IPS-18a (cell line): ENCODE results near the gene EP400.

Experiments
- H3K27ac ChIP-seq: one replicate; pipeline ENCODE4 v1.5.1; 2013; ENCODE audit warnings: low read length
- H3K27me3 ChIP-seq: one replicate; pipeline ENCODE4 v1.6.1; 2013; ENCODE audit warnings: mild to moderate bottlenecking, low read length; ENCODE audit not compliant: control insufficient read depth, insufficient read depth
- H3K36me3 ChIP-seq: one replicate; pipeline ENCODE4 v1.6.1; 2013; ENCODE audit warnings: low read depth, low read length; ENCODE audit not compliant: control insufficient read depth
- H3K4me1 ChIP-seq: one replicate; pipeline ENCODE4 v1.6.1; 2013; ENCODE audit warnings: low read depth, low read length; ENCODE audit not compliant: control insufficient read depth
- H3K4me3 ChIP-seq: one replicate; pipeline ENCODE4 v1.5.1; 2013; ENCODE audit warnings: low read length
- H3K9ac ChIP-seq: one replicate; pipeline ENCODE4 v1.6.1; 2013; ENCODE audit warnings: mild to moderate bottlenecking, low read length, moderate library complexity
- H3K9me3 ChIP-seq: one replicate; pipeline ENCODE4 v1.6.1; 2013; ENCODE audit warnings: low read depth, low read length; ENCODE audit not compliant: control insufficient read depth

The EP400 gene

DNA sequence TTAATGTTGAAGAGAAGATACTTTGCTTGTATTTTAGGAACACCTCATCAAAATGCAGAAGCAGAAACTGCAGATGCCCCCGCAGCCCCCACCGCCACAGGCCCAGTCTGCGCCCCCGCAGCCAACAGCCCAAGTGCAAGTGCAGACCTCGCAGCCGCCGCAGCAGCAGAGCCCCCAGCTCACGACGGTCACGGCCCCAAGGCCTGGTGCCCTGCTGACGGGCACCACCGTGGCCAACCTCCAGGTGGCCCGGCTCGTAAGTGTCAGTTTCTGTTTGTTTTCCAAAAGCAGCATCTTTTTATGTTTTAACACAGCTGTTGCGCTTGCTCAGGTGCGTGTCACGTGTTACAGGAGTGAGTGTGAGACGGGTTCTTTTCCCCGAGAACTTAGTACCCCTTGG, 114.9 kb downstream of the EP400 start:
- Histone ChIP-seq H3K27me3 (no peaks in the 10 kb centered on the region), H3K4me1 (no peaks in the 10 kb centered on the region), H3K9me3 (no peaks in the 10 kb centered on the region), H3K36me3 (peaks cover 72% of the 10 kb centered on the region), H3K4me3 (no peak overlapping the region), H3K27ac (no peak overlapping the region), H3K9ac (no peak overlapping the region)

DNA sequence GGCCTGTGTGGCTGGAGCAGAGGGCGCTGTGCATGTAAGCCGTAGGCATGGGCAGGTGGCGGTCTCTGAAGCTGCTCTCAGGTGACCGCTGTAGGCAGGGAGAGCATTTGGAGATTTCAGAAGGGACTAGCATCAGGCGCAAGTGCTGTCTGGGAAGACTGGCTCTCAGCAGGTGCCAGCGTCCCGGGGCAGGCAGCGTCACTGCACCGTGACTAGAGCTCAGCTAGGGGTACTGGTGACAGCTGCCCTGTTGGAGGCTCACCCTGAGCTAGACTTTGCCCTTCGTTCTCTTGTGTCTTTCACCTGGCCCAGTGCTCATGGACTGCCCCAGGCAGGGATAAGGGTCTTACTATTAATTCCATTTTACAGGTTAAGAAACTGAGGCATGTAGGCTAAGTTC, 115.5 kb downstream of the EP400 start:
- Histone ChIP-seq H3K27me3 (no peaks in the 10 kb centered on the region), H3K27ac (no peak overlapping the region), H3K4me3 (no peak overlapping the region), H3K4me1 (no peaks in the 10 kb centered on the region), H3K9ac (no peak overlapping the region), H3K36me3 (peaks cover 76% of the 10 kb centered on the region), H3K9me3 (no peaks in the 10 kb centered on the region)

DNA sequence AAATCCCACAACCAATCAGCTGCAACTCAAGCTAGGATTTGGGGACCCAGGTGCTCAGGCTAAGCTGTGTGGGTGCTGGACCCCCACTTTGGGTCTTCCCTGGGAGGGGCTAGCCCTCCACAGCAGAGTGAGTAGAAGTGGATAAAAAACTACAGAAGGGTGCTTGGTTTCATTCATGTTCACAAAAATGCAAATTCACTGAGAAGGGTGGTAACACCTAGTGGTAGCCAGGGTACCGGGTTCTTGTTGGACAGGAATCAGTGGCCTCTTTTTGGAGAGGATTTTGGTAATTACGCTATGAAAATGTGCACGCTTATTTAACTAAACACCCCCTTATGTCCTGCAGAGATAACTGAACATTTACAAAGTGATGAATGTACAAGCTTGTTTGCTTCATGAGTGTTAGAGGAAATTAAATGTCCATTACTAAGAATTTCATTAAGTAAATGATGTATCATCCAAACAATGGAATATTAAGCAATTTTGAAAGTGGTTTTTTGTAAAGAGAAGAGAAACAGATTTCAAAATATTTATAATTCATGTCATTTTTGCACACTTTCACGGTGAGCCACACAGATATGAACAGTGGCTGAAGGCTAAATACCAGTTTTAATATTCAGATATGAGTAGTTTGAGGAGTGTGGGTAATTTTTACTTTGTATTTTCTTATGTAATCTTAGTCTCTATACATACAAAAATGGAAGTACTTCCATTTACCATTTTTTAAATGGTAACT, 116.0 kb downstream of the EP400 start:
- Histone ChIP-seq H3K27me3 (no peaks in the 10 kb centered on the region), H3K36me3 (peaks cover 81% of the 10 kb centered on the region), H3K9me3 (no peaks in the 10 kb centered on the region), H3K4me3 (no peak overlapping the region), H3K4me1 (no peaks in the 10 kb centered on the region), H3K9ac (no peak overlapping the region), H3K27ac (no peak overlapping the region)

DNA sequence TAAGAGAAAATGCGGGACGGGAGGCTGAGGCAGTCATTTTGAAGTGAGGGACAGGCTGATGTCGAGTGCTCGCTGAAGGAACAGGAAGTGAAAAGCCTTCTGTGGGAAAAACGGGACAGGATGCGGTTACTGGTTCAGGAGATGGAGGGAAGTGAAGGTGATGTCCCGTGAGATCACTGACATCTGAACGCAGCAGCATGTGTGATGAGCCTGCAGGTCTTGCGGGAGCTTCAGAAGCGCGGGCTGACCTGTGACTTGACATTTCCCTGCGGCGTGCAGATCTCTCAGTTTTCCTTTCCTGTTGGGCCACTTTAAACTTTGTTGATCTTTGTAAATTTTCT, 116.6 kb downstream of the EP400 start:
- H3K27me3 ChIP-seq: no peaks in the 10 kb centered on the region
- H3K36me3 ChIP-seq: peaks cover 83% of the 10 kb centered on the region
- H3K4me3 ChIP-seq: no peak overlapping the region
- no peaks in the 10 kb centered on the region for H3K4me1 ChIP-seq
- H3K9ac ChIP-seq: no peak overlapping the region
- H3K27ac ChIP-seq: no peak overlapping the region
- no peaks in the 10 kb centered on the region for H3K9me3 ChIP-seq

DNA sequence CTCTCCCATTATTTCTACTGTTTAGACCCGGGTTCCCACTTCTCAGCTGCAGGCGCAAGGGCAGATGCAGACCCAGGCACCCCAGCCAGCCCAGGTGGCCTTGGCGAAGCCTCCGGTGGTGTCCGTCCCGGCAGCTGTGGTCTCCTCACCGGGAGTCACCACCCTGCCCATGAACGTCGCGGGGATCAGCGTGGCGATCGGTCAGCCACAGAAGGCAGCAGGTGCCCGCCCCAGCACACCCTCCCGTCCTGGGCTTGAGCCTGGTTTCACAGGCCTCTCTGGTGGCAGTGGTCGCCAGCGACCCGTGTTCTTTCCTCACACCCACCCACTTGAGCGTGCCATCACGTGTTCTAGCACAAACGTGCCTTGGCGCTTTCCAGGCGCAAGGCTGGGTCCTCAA, 117.0 kb downstream of the EP400 start:
- Histone ChIP-seq H3K36me3 (peaks cover 81% of the 10 kb centered on the region), H3K4me1 (no peaks in the 10 kb centered on the region), H3K27ac (no peak overlapping the region), H3K27me3 (no peaks in the 10 kb centered on the region), H3K9ac (no peak overlapping the region), H3K9me3 (no peaks in the 10 kb centered on the region), H3K4me3 (no peak overlapping the region)

DNA sequence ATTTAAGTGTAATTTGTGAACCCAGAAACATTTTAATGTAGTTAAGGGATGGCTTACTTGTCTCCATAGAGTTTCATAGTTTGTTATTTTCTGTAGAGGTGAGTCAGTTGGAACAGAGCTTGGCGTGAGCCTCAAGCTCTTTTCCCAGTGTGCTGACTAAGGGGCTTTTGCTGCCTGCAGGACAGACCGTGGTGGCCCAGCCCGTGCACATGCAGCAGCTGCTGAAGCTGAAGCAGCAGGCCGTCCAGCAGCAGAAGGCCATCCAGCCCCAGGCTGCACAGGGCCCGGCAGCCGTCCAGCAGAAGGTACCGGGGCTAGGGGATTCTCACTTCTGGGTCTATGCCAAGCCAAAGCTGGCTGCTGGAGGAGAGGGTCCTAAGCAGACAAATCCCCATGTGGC, 117.4 kb downstream of the EP400 start:
- Histone ChIP-seq H3K27ac (no peak overlapping the region), H3K9ac (no peak overlapping the region), H3K36me3 (peaks cover 79% of the 10 kb centered on the region), H3K27me3 (no peaks in the 10 kb centered on the region), H3K4me1 (no peaks in the 10 kb centered on the region), H3K9me3 (no peaks in the 10 kb centered on the region), H3K4me3 (no peak overlapping the region)

DNA sequence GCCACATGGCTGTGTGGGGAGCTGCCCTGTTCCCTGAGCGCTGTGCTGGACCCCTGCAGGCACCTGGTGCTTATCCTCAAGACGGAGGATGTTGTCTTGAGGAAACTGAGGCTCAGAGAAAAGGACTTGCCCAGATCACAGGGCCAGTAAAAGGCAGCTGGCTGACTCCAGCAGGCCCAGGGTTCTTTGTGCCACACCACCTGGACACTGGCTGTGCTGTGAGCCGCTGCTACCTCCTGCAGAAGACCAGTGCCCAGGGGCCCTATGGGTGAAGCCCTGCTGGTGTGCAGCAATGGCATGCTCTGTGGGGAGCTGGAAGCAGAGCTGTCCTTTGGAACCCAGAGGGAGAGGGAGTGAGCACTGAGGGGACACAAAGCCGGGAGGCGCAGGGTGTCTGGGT, 118.5 kb downstream of the EP400 start:
- no peaks in the 10 kb centered on the region for H3K4me1 ChIP-seq
- no peaks in the 10 kb centered on the region for H3K9me3 ChIP-seq
- H3K9ac ChIP-seq: no peak overlapping the region
- H3K27ac ChIP-seq: no peak overlapping the region
- no peak overlapping the region for H3K4me3 ChIP-seq
- H3K27me3 ChIP-seq: no peaks in the 10 kb centered on the region
- H3K36me3 ChIP-seq: peaks cover 78% of the 10 kb centered on the region

DNA sequence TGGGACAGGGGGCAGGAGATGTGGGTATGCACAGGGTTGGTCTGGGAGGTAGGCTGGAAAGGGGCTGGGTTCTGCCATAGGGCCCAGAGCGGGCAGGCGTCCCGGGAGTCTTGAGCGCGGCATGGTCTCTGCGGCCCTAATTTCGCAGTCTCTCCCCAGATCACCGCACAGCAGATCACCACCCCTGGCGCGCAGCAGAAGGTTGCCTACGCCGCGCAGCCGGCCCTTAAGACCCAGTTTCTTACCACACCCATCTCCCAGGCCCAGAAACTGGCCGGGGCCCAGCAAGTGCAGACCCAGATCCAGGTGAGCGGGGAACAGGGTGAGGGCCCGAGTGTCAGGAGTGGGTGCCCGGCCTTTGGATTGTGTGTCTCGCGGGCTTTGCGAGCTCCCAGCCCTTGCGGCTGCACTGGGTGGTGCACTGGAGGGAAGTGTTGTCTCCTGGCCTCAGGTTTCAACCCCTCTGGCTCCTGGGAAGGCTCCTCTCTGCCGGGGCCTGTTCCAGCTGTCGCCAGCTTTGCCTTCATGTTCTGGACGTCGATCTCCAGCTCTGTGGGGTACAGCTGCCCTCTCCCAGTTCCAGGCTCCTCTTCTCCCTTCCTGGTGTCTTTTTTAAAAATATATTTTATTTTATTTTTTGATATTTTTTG, 119.7 kb downstream of the EP400 start:
- Histone ChIP-seq H3K4me3 (no peak overlapping the region), H3K27me3 (no peaks in the 10 kb centered on the region), H3K4me1 (no peaks in the 10 kb centered on the region), H3K27ac (no peak overlapping the region), H3K9ac (no peak overlapping the region), H3K9me3 (no peaks in the 10 kb centered on the region), H3K36me3 (peaks cover 71% of the 10 kb centered on the region)

DNA sequence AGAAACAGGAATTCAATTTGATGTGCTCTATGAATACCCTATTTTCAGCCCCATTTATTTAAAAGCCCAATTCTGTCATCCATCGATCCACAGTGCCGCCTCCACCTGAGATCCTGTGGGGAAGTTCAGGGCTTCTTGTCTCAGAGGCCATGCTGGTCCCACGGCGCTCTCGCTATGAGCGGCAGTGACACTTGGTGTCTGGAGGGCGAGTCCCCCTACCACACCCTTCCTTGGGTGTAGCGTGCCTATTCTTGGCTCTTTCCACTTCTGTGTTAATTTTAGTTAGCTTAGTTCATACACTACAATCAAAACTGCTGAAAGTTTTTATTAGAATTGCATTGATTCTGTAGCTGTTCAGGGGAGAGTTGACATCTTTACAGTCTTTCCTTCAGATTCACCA, 120.6 kb downstream of the EP400 start:
- Histone ChIP-seq H3K36me3 (peaks cover 65% of the 10 kb centered on the region), H3K27ac (no peak overlapping the region), H3K4me3 (no peak overlapping the region), H3K9me3 (no peaks in the 10 kb centered on the region), H3K4me1 (no peaks in the 10 kb centered on the region), H3K27me3 (no peaks in the 10 kb centered on the region), H3K9ac (no peak overlapping the region)

DNA sequence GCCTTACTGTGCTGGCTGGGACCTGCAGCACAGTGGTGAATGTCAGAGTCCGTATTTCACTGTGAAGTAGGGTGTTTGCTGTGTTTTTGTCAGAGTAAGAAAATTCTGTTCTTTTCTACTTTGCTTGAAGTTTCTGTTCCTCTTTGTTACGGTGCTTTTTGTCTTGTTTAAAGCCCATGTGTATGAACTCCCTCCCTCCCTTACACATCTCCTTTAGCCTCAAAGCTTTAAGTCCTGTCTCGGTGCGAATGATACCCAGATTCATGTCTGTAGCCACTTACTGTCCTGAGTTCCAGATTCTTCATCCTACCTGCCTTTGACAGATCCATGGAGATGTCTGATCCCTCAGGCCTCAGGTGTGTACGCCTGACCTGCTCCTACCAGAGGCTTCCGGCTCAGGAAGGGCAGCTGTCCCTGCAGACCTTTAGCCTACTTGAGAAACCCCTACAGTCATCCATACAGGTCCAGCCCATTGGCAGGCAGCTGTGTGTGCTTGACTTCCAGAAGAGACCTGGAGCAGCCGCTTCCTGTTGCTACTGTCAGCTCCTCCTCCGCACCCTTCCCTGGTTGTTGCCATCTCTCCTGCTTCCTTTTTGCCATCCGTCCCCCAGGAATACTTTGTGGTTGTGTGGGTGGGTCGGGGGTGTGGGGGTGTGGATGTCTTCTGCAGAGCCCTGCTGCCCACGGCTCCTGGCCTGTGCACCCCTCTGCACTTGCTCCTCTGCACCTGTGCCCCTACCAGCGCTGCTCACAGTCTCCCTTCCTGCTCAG, 121.5 kb downstream of the EP400 start:
- Histone ChIP-seq H3K9ac (no peak overlapping the region), H3K27me3 (no peaks in the 10 kb centered on the region), H3K27ac (no peak overlapping the region), H3K4me1 (no peaks in the 10 kb centered on the region), H3K4me3 (no peak overlapping the region), H3K36me3 (peaks cover 63% of the 10 kb centered on the region), H3K9me3 (no peaks in the 10 kb centered on the region)

DNA sequence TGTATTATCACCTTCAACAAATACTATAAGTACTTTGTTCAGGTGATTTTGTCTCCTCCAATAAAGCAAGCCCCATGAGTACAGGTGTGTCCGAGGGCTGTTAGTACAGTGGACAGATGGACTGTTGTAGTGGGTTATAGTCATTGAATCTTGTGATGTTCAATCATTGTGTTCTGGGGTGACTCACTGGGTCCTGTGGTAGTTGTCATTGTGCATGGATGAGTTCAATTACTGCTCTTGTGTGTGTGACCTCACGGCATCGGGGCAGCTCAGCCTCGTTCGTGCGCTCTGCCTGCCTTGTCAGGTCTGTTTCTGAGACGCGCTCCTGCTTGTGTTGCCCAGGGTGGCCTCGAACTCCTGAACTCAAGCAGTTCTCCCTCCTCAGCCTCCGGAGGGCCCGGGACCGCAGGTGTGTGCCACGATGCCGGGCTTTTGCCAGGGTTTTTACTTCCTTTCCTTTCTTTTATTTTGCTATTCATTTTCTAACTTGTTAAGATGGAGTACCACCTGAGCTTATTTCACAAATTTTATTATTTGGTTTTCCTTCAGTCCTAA, 122.2 kb downstream of the EP400 start:
- H3K9ac ChIP-seq: no peak overlapping the region
- peaks cover 63% of the 10 kb centered on the region for H3K36me3 ChIP-seq
- H3K27ac ChIP-seq: no peak overlapping the region
- H3K4me1 ChIP-seq: no peaks in the 10 kb centered on the region
- H3K9me3 ChIP-seq: no peaks in the 10 kb centered on the region
- H3K4me3 ChIP-seq: no peak overlapping the region
- no peaks in the 10 kb centered on the region for H3K27me3 ChIP-seq
